ENCODE data around the gene LRRC45. TPM values are rescaled to one million over a fixed set of nuclear protein-coding genes. Genes with fewer than 3 reads are reported as not detected.

The LRRC45 gene
- total RNA-seq, 4 donors from 2014 or later = 16.7 to 18.3 (median 17.6) TPM

DNA sequence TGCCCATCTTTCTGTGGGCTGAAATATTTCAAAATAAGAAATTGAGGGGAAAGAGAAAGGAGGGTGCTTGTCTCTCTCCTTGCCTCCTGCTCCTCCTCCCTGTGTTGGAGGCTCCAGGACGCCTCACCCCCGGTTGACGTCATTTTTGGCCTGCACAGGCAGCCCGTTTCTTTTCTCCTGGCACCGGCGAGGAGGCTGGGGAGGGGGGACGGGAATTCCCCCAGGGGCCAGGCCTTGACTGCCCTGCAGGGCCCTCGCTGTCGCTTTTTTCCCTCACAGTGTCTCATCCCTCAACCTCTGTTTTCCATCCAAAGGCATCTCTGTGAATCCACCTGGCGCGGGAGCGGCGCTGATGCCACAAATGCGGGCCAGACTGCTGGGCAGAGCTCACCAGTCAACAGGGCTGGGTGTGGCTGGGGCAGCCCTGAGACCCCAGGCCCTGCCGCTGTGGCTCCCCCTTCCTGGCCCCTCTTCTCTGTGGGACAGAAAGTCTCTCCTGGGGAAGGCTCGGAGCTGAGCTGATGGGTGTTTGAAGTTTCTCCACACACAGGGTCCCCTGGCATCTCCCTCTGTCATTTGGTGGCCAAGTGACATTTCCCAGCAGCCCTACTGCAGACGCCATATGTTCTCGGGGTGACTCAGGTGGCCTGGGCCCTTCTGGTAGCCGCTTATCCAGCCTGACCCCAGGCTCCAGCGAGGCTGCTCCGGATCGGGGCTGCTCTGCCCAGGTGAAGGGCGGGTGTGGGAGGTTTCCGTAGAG lies 16.5 kb upstream of the LRRC45 start:
- intact Hi-C loops (cut with DNase I; ENCODE audit: low total_unique reads) = no loop called here
- no peak overlapping the region for H3K4me3 ChIP-seq (ENCODE audit: low read depth, poor library complexity, severe bottlenecking)
- no peak for TF ChIP-seq POLR2A (IDR thresholded peaks at IDR 0.05)
- TF ChIP-seq CTCF (IDR thresholded peaks at IDR 0.05) = no peak
- WGBS, 2 donors = 50 to 54% methylated on average over 23 to 24 of the region's 24 CpGs
- DNase-seq (ENCODE audit: low spot score in 2 of 2) = no peak

DNA sequence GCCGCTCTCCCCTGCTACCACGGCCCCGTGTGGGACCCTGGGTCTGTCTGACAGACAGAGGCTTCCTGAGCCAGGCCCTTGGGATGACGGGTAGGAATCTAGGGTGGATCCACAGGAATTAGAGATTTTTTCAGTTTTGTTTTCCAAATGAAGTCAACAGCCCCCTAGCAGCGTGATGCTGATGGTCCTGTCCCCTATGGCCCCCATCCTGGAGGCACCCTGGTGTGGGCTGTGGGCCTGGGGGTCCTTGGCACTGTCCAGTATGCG lies 15.9 kb upstream of the LRRC45 start:
- intact Hi-C loops (cut with DNase I; ENCODE audit: low total_unique reads) = no loop called here
- 50 to 75% methylated on average over 2 to 6 of the region's 6 CpGs for WGBS, 2 donors
- H3K4me3 ChIP-seq (ENCODE audit: low read depth, poor library complexity, severe bottlenecking) = no peak overlapping the region
- DNase-seq (ENCODE audit: low spot score in 2 of 2) = no peak
- no peak for TF ChIP-seq POLR2A (IDR thresholded peaks at IDR 0.05)
- no peak for TF ChIP-seq CTCF (IDR thresholded peaks at IDR 0.05)

GRCh38 chr17:82007495-82008257 lies 15.4 kb upstream of the LRRC45 start:
- 80 to 82% methylated on average over 9 to 23 of the region's 30 CpGs for WGBS, 2 donors
- no peak for DNase-seq (ENCODE audit: low spot score in 2 of 2)
- H3K4me3 ChIP-seq (ENCODE audit: low read depth, poor library complexity, severe bottlenecking) = no peak overlapping the region
- intact Hi-C loops (cut with DNase I; ENCODE audit: low total_unique reads) = no loop called here
- TF ChIP-seq CTCF (IDR thresholded peaks at IDR 0.05) (no peak), POLR2A (IDR thresholded peaks at IDR 0.05) (no peak)

DNA sequence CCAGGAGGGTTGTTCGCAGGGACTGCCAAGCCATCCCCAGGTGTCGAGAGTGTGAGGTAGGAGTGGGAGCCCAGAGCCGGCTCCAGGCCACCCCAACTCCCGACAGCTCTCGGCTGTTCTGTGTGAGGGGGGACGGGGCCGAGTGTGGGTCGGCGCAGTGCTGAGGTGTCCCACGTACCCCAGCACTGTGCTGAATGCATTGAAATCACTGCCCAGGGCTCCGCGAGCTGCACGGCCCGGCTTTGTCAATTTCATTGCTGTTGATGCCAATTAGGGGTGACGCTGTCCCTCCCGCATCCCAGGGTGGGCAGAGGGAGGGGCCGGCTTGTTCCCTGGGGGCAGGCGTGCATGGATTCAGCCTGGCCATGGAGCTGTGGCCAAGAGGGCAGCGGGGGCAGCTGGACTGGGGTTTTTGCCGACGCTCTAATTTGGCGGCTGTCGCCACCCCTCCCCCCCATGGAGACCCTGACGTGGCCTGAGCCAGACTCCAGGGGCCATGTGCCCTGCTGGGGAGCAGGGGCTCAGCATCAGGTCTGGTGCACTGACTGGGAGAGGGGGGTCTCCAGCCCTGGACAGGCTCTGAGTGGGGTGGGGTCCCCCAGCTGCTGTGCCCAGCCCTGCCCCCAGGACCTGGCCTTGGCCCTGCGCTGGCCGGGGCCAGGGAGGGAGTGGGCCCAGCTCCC lies 14.7 kb upstream of the LRRC45 start:
- DNase-seq (ENCODE audit: low spot score in 2 of 2) = no peak
- WGBS, 2 donors = 87 to 90% methylated on average over 17 to 24 of the region's 26 CpGs
- H3K4me3 ChIP-seq (ENCODE audit: low read depth, poor library complexity, severe bottlenecking) = no peak overlapping the region
- intact Hi-C loops (cut with DNase I; ENCODE audit: low total_unique reads) = no loop called here
- TF ChIP-seq POLR2A (IDR thresholded peaks at IDR 0.05) = no peak
- no peak for TF ChIP-seq CTCF (IDR thresholded peaks at IDR 0.05)

GRCh38 chr17:82008941-82009405 lies 14.1 kb upstream of the LRRC45 start:
- intact Hi-C loops (cut with DNase I; ENCODE audit: low total_unique reads) = no loop called here
- H3K4me3 ChIP-seq (ENCODE audit: low read depth, poor library complexity, severe bottlenecking) = no peak overlapping the region
- TF ChIP-seq POLR2A (IDR thresholded peaks at IDR 0.05) (no peak), CTCF (IDR thresholded peaks at IDR 0.05) (no peak)
- 81 to 97% methylated on average over 6 to 12 of the region's 28 CpGs for WGBS, 2 donors
- no peak for DNase-seq (ENCODE audit: low spot score in 2 of 2)
